Measurements from ENCODE around the gene PGBD2. TPM values are rescaled to one million over a fixed set of nuclear protein-coding genes. Genes with fewer than 3 reads are reported as not detected.
A peak's percentile ranks its signal among the peaks of the same experiment; 100 is the strongest.

The PGBD2 gene
- 16.0 and 16.6 TPM in 2 replicates for total RNA-seq
- long read RNA-seq, transcript PGBD2-201 (3 exons, 2,136 nt) = major isoform, 91 of 148 reads
- long read RNA-seq, transcript PGBD2-202 (3 exons, 2,879 nt) = minor isoform, 33 of 148 reads
- long read RNA-seq, partial matches to known transcripts = 6 of 148 reads
- long read RNA-seq, other reads (novel, unspliced or antisense) = 18 of 148 reads

GRCh38 chr1:248906009-248906752 is at the start of gene PGBD2:
PGBD2 (plus strand) TSS chr1:248906235; CDS start chr1:248913863, 7,628 bp downstream.
- peaks cover 4% of the 10 kb centered on the region for H3K27me3 Mint-ChIP-seq
- H3K36me3 Mint-ChIP-seq (ENCODE audit: insufficient read depth) = peaks cover 12% of the 10 kb centered on the region
- H3K4me1 Mint-ChIP-seq (ENCODE audit: low read depth) = peaks cover 28% of the 10 kb centered on the region
- H3K27ac Mint-ChIP-seq = peak within 1 kb of the TSS; percentile 100
- no peaks in the 10 kb centered on the region for H3K9me3 Mint-ChIP-seq (ENCODE audit: low read depth)
- peak; percentile 96 for DNase-seq (ENCODE audit: low spot score, unreplicated experiment)
- peak; percentile 75 for TF ChIP-seq CTCF (IDR thresholded peaks at IDR 0.05; ENCODE audit: unreplicated experiment)
- H3K4me3 Mint-ChIP-seq (ENCODE audit: low read depth) = peak within 1 kb of the TSS; percentile 92

GRCh38 chr1:248857201-248857600 is 48.8 kb upstream of the PGBD2 start:
- no peaks in the 10 kb centered on the region for H3K9me3 Mint-ChIP-seq (ENCODE audit: low read depth)
- TF ChIP-seq CTCF (IDR thresholded peaks at IDR 0.05; ENCODE audit: unreplicated experiment) = no peak
- peaks cover 11% of the 10 kb centered on the region for H3K36me3 Mint-ChIP-seq (ENCODE audit: insufficient read depth)
- H3K27ac Mint-ChIP-seq = peak overlapping the region; percentile 99
- H3K27me3 Mint-ChIP-seq = peaks cover 16% of the 10 kb centered on the region
- no peak for DNase-seq (ENCODE audit: low spot score, unreplicated experiment)
- H3K4me1 Mint-ChIP-seq (ENCODE audit: low read depth) = peaks cover 15% of the 10 kb centered on the region
- H3K4me3 Mint-ChIP-seq (ENCODE audit: low read depth) = peak overlapping the region; percentile 84

- Mint-ChIP-seq H3K9me3 (ENCODE audit: low read depth) (no peaks in the 10 kb centered on the region), H3K27ac (peak overlapping the region; percentile 99)
These were observed 48.3 kb upstream of the PGBD2 start for GRCh38 chr1:248857749-248858095.

GRCh38 chr1:248858096-248858890 is 47.7 kb upstream of the PGBD2 start:
- peaks cover 25% of the 10 kb centered on the region for H3K27me3 Mint-ChIP-seq
- TF ChIP-seq CTCF (IDR thresholded peaks at IDR 0.05; ENCODE audit: unreplicated experiment) = peak; percentile 54
- peak overlapping the region; percentile 84 for H3K4me3 Mint-ChIP-seq (ENCODE audit: low read depth)
- peaks cover 11% of the 10 kb centered on the region for H3K36me3 Mint-ChIP-seq (ENCODE audit: insufficient read depth)
- H3K9me3 Mint-ChIP-seq (ENCODE audit: low read depth) = no peaks in the 10 kb centered on the region
- DNase-seq (ENCODE audit: low spot score, unreplicated experiment) = peak; percentile 80
- H3K27ac Mint-ChIP-seq = peak overlapping the region; percentile 99
- peaks cover 22% of the 10 kb centered on the region for H3K4me1 Mint-ChIP-seq (ENCODE audit: low read depth)

More at GRCh38 chr1:248857749-248858095, 48.3 kb upstream of the PGBD2 start:
- H3K36me3 Mint-ChIP-seq (ENCODE audit: insufficient read depth) = peaks cover 11% of the 10 kb centered on the region
- peaks cover 21% of the 10 kb centered on the region for H3K27me3 Mint-ChIP-seq
- peak overlapping the region; percentile 84 for H3K4me3 Mint-ChIP-seq (ENCODE audit: low read depth)
- no peak for TF ChIP-seq CTCF (IDR thresholded peaks at IDR 0.05; ENCODE audit: unreplicated experiment)
- no peak for DNase-seq (ENCODE audit: low spot score, unreplicated experiment)
- peaks cover 19% of the 10 kb centered on the region for H3K4me1 Mint-ChIP-seq (ENCODE audit: low read depth)

All from progenitor cell of endocrine pancreas (in vitro differentiated cells).